RWPE1 (cell line): ENCODE results near the gene CACNA2D3.

Experiments
- CTCF ChIA-PET: fragments of 350-600 bp; sonication (Branson Sonifier 250); formaldehyde crosslinking; extraction: SDS; loops from one replicate; lab custom pipeline; 2021; lab: Yijun Ruan, JAX
- POLR2A ChIA-PET: fragments of 400-600 bp; formaldehyde crosslinking; extraction: SDS; loops from one replicate; lab custom pipeline; 2020; ENCODE audit warnings: antibody characterized with exemption; ENCODE audit not compliant: low non-redundant PET; lab: Yijun Ruan, JAX
- DNase-seq: peaks from one replicate; pipeline ENCODE4 v3.0.0; 2012; ENCODE audit warnings: low spot score
- H3K27ac ChIP-seq: fragments of 450-650 bp; 2 replicates; pipeline ENCODE4 v1.5.1; 2017
- TF ChIP-seq, protein P1 (sequence below): fragments of 450-650 bp; conservative IDR thresholded peaks from 2 replicates; pipeline ENCODE4 v1.5.1; 2017; ENCODE audit warnings: low read depth, mild to moderate bottlenecking

Gene CACNA2D3

DNA sequence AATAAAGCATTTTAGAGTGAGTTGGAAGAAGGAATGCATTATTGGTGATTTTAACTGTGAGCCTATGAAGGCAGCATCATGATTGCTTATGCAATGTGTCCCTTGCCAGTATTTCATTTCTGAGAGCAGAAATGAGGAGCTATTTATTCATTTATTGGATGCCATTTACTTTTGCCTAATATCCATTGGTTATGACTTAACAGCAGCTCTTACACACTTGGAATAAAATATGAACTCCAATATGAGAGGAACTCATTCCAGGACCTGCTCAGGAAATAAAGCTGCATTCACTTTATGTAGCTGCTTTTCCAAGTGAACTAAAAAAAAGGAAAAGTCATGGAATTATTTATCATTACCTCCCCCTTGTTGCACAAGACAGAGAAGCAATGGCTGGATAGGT, 525.4 kb downstream of the CACNA2D3 start:
- CTCF ChIA-PET: no interaction called here
- H3K27ac ChIP-seq: no peak overlapping the region
- no peak for DNase-seq
- POLR2A ChIA-PET: no interaction called here
- TF ChIP-seq, protein P1, sequence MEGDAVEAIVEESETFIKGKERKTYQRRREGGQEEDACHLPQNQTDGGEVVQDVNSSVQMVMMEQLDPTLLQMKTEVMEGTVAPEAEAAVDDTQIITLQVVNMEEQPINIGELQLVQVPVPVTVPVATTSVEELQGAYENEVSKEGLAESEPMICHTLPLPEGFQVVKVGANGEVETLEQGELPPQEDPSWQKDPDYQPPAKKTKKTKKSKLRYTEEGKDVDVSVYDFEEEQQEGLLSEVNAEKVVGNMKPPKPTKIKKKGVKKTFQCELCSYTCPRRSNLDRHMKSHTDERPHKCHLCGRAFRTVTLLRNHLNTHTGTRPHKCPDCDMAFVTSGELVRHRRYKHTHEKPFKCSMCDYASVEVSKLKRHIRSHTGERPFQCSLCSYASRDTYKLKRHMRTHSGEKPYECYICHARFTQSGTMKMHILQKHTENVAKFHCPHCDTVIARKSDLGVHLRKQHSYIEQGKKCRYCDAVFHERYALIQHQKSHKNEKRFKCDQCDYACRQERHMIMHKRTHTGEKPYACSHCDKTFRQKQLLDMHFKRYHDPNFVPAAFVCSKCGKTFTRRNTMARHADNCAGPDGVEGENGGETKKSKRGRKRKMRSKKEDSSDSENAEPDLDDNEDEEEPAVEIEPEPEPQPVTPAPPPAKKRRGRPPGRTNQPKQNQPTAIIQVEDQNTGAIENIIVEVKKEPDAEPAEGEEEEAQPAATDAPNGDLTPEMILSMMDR: no peak

DNA sequence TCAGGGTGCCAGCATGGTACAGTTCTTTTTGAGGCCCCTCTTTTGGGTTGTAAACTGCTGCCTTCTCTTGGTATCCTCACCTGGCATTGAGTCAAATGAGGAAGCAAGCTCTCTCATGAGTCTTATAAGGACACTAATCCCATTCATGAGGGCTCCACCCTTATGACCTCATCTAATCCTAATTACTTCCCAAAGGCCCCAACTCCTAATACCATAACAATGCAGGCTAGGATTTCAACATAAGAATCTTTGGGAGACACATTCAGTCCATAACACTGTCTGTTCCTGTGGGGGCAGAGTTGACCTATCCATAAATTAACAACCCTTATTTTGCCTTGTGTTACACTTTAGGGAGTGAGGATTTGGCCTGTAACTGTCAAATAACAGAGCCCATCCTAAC, 527.2 kb downstream of the CACNA2D3 start:
- TF ChIP-seq, protein P1: no peak
- ChIA-PET CTCF (no interaction called here), POLR2A (no interaction called here)
- no peak for DNase-seq
- no peak overlapping the region for H3K27ac ChIP-seq

DNA sequence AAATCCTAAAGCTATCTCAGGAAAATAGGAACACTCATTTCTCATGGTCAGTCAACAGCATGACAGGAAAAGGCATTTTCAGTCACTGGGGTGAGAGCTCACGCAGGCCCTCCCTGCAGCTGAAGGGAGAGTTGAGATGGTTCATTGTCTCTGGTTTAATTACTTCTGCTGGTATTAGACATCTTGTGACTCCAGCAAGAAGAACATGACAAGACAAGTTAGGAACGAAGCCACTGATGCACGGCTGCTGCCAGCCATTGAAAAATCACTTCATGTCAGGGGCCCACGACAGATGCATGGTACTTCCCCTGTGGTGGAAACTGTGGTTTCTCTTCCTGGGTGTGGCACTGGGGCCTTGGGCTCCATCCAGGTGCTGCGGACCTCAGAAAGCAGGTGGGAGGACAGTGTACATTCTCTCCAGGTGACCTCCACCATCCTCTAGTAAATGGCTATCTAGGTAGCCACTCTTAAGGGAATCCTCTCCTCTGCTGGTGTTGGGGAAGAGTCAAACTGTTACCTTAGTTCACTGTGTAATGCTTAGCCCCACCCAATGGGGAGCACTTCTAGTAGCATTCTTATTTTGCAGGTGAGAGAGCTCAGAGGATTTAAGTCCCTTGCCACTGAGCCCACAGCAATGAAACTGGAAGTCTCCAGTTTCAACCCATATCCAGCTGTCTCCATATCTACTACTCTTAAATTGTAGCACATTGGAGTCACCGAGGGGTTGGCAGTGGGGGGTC, 531.3 kb downstream of the CACNA2D3 start:
- TF ChIP-seq, protein P1: no peak
- no peak for DNase-seq
- ChIA-PET CTCF (interaction anchor here (0.9 kb wide), 1 partner anchor 22 kb away, joined by 4 read pairs; no protein-coding TSS in a partner anchor), POLR2A (no interaction called here)
- no peak overlapping the region for H3K27ac ChIP-seq

DNA sequence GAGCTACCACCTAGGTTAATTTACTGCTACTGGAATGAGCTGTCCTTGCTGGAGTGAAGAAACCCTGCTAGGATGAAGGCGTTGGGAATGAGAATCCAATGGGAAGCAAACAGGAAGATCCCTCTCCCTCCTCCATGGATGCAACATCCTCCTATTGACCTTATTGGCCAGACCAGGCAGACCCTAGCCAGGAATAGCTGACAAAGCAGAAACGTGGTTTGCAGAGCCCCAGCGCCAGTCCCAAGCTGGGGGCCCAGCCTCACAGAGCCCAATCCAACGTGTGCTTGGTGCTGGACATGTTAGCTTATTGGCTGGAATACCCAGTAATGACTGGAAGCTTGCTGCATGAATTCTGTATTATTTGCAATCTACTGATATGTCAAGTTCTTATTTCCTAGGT, 532.4 kb downstream of the CACNA2D3 start:
- CTCF ChIA-PET: no interaction called here
- no peak for DNase-seq
- POLR2A ChIA-PET: no interaction called here
- no peak overlapping the region for H3K27ac ChIP-seq
- TF ChIP-seq, protein P1: no peak

DNA sequence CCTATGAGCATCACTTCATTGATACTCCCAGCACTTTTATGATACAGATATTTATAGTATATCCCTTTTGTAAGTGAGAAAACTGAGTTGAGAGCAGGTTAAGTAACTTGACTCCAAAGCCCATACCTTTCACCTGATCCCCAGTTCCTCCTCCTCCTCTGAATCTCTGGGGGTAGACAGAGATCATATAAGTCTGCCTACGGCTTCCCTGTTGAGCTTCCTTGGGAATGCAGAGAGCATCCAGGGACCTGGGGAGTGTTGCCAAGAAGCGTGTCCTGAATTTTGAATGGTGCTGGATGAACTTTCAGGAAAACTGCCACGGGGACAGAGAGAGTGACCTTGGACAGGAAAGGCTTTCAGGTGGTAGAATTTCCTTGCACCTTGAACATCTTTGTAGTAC, 537.0 kb downstream of the CACNA2D3 start:
- TF ChIP-seq, protein P1: no peak

DNA sequence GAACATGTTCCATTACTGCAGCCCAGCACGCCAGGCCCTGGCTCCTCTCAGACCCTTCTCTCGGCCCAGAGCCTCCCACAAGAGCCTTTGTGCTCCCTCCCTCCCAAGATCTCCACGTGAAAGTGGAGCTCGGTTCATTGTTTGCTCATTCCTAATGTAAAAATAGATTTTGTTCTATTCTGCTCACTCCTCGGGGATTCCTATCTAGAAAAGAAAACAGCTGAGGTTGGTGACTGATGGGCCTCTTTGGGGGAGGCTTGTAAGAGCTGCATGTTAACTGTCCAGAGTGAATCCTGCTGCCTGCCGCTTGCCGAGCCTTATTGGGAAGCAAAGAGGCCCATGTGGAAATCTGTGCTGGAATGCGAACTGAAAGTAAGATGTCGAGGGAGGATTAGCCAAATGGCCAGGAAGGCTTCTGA, 538.4 kb downstream of the CACNA2D3 start:
- DNase-seq: no peak
- TF ChIP-seq, protein P1: no peak
- no peak overlapping the region for H3K27ac ChIP-seq
- ChIA-PET POLR2A (no interaction called here), CTCF (no interaction called here)

More for the DNA sequence above, 537.0 kb downstream of the CACNA2D3 start:
- ChIA-PET CTCF (no interaction called here), POLR2A (no interaction called here)
- DNase-seq: no peak
- H3K27ac ChIP-seq: no peak overlapping the region
